SK-N-SH (cell line): ENCODE results near the gene HDAC4. TPM values are rescaled to one million over a fixed set of nuclear protein-coding genes. Genes with fewer than 3 reads are reported as not detected.

Experiments
- CTCF ChIA-PET: fragments of 300-600, 350-600 bp; formaldehyde crosslinking; extraction: SDS; loops from one replicate; lab custom pipeline; 2021; lab: Yijun Ruan, JAX
- POLR2A ChIA-PET: fragments of 350-600 bp; sonication (Branson Sonifier 250); formaldehyde crosslinking; extraction: SDS; loops from one replicate; lab custom pipeline; 2020; ENCODE audit warnings: antibody characterized with exemption, inconsistent platforms; lab: Yijun Ruan, JAX
- DNase-seq: peaks from one replicate; pipeline ENCODE4 v3.0.0; 2012
- H2AFZ ChIP-seq: fragments of 200-600 bp; sonication (generic); 2 replicates; pipeline ENCODE4 v1.8.1; 2016; ENCODE audit warnings: antibody characterized with exemption, mild to moderate bottlenecking, low read depth
- H3F3A ChIP-seq: fragments of 200-600 bp; sonication (generic); replicated peaks from 2 replicates; pipeline ENCODE3; 2016; ENCODE audit warnings: antibody characterized with exemption, mild to moderate bottlenecking; ENCODE audit not compliant: insufficient read depth
- H3K27ac ChIP-seq, 2 experiments: fragments of 200-500 bp in 1 of 2; fragments of 200-600 bp in 1 of 2; sonication (Bioruptor generic) in 1 of 2; sonication (generic), shearing (Covaris generic) in 1 of 2; 2 replicates each; pipeline versions ENCODE4 v1.5.1 to v1.6.1; 2014 to 2016; ENCODE audit warnings: low read depth in 2 of 2, inconsistent platforms in 1 of 2, low read length in 1 of 2, mild to moderate bottlenecking in 1 of 2, mixed read lengths in 1 of 2
- H3K27me3 ChIP-seq: fragments of 200-600 bp; sonication (generic), shearing (Covaris generic); 2 replicates; pipeline ENCODE4 v1.6.1; 2016; ENCODE audit warnings: mixed run types; ENCODE audit not compliant: insufficient read depth
- H3K36me3 ChIP-seq, 2 experiments: fragments of 200-500 bp in 1 of 2; fragments of 200-600 bp in 1 of 2; sonication (Bioruptor generic) in 1 of 2; sonication (generic) in 1 of 2; replicated peaks in 1 of 2; 2 replicates each; pipeline versions ENCODE3 to v1.5.1; 2014 to 2016; ENCODE audit warnings: low read length in 1 of 2, mild to moderate bottlenecking in 1 of 2; ENCODE audit not compliant: insufficient read depth in 2 of 2, control insufficient read depth in 1 of 2
- H3K4me1 ChIP-seq, 2 experiments: fragments of 200-500 bp in 1 of 2; fragments of 200-600 bp in 1 of 2; sonication (Bioruptor generic) in 1 of 2; sonication (generic), shearing (Covaris generic) in 1 of 2; 2 replicates each; pipeline versions ENCODE4 v1.5.1 to v1.6.1; 2014 to 2016; ENCODE audit warnings: low read depth in 1 of 2, low read length in 1 of 2, mixed run types in 1 of 2; ENCODE audit not compliant: insufficient read depth in 2 of 2, control insufficient read depth in 1 of 2
- H3K4me2 ChIP-seq: fragments of 200-600 bp; sonication (generic), shearing (Covaris generic); 2 replicates; pipeline ENCODE4 v1.6.1; 2017; ENCODE audit warnings: mixed run types
- H3K4me3 ChIP-seq, 2 experiments: fragments of 200-500 bp in 1 of 2; fragments of 200-600 bp in 1 of 2; sonication (Bioruptor generic) in 1 of 2; sonication (generic), shearing (Covaris generic) in 1 of 2; 2 replicates each; pipeline versions ENCODE4 v1.5.1 to v1.8.1; 2014 to 2016; ENCODE audit warnings: low read depth in 2 of 2, inconsistent platforms in 1 of 2, low read length in 1 of 2, mild to moderate bottlenecking in 1 of 2, mixed read lengths in 1 of 2, moderate library complexity in 1 of 2
- H3K79me2 ChIP-seq: fragments of 200-600 bp; sonication (generic); 2 replicates; pipeline ENCODE4 v1.8.1; 2017; ENCODE audit warnings: mild to moderate bottlenecking; ENCODE audit not compliant: insufficient read depth
- H3K9ac ChIP-seq: fragments of 200-600 bp; sonication (generic); 2 replicates; pipeline ENCODE4 v1.6.1; 2017; ENCODE audit warnings: mixed run types
- H3K9me2 ChIP-seq: fragments of 200-600 bp; sonication (generic); 2 replicates; pipeline ENCODE4 v1.6.1; 2017; ENCODE audit warnings: mixed run types
- H3K9me3 ChIP-seq: fragments of 200-600 bp; sonication (generic); 2 replicates; pipeline ENCODE4 v1.6.1; 2017; ENCODE audit warnings: mixed run types, mild to moderate bottlenecking, moderate library complexity
- H4K20me1 ChIP-seq: fragments of 200-600 bp; sonication (generic); 2 replicates; pipeline ENCODE4 v1.6.1; 2017; ENCODE audit warnings: mild to moderate bottlenecking, mixed run types; ENCODE audit not compliant: insufficient read depth
- ELF1 ChIP-seq: IDR thresholded peaks from 2 replicates; pipeline ENCODE4 v1.4.0; 2012
- EP300 ChIP-seq, 2 experiments: IDR thresholded peaks; 2 replicates each; pipeline versions ENCODE4 v1.4.0 to v1.6.1; 2012; ENCODE audit warnings: borderline replicate concordance in 1 of 2, low read depth in 1 of 2, low read length in 1 of 2
- EZH2phosphoT487 ChIP-seq: fragments of 200-600 bp; sonication (generic); IDR thresholded peaks from 2 replicates; pipeline ENCODE4 v1.6.1; 2017; ENCODE audit warnings: low read depth, mixed run types, mild to moderate bottlenecking, antibody characterized with exemption, moderate library complexity, borderline replicate concordance
- FOSL2 ChIP-seq: IDR thresholded peaks from 2 replicates; pipeline ENCODE4 v1.4.0; 2012; ENCODE audit warnings: low read depth, mild to moderate bottlenecking, moderate library complexity, borderline replicate concordance
- FOXJ3 ChIP-seq: sonication (generic); formaldehyde crosslinking; IDR thresholded peaks from 2 replicates; pipeline ENCODE4 v1.5.1; 2020; ENCODE audit warnings: mild to moderate bottlenecking, missing genetic modification reagents
- FOXM1 ChIP-seq: IDR thresholded peaks from 2 replicates; pipeline ENCODE4 v1.4.0; 2012; ENCODE audit warnings: low read depth, mild to moderate bottlenecking
- GATA2 ChIP-seq: sonication (generic); formaldehyde crosslinking; IDR thresholded peaks from 2 replicates; pipeline ENCODE4 v1.5.0; 2020; ENCODE audit warnings: mild to moderate bottlenecking, missing genetic modification reagents
- MEF2A ChIP-seq: IDR thresholded peaks from 2 replicates; pipeline ENCODE4 v1.4.0; 2012; ENCODE audit warnings: low read depth, borderline replicate concordance
- REST ChIP-seq: IDR thresholded peaks from 2 replicates; pipeline ENCODE4 v1.6.1; 2012; ENCODE audit warnings: mild to moderate bottlenecking, low read depth, low read length, moderate library complexity
- SIN3A ChIP-seq: IDR thresholded peaks from 2 replicates; pipeline ENCODE4 v1.6.1; 2012; ENCODE audit warnings: low read depth, mild to moderate bottlenecking, low read length, moderate library complexity, borderline replicate concordance
- TAF1 ChIP-seq: IDR thresholded peaks from 2 replicates; pipeline ENCODE4 v1.6.1; 2012; ENCODE audit warnings: low read depth, mild to moderate bottlenecking, low read length, moderate library complexity, borderline replicate concordance
- TCF12 ChIP-seq: IDR thresholded peaks from 2 replicates; pipeline ENCODE4 v1.4.0; 2012
- USF2 ChIP-seq: fragments of 150-350 bp; IDR thresholded peaks from 2 replicates; pipeline ENCODE4 v1.6.1; 2017; ENCODE audit warnings: antibody characterized with exemption, low read length, low read depth, borderline replicate concordance
- YY1 ChIP-seq: IDR thresholded peaks from 2 replicates; pipeline ENCODE4 v1.4.0; 2012; ENCODE audit warnings: low read depth, mild to moderate bottlenecking
- ZBTB33 ChIP-seq: IDR thresholded peaks from 2 replicates; pipeline ENCODE4 v1.4.0; 2012; ENCODE audit warnings: low read depth, borderline replicate concordance
- WGBS: methylation state at CpG from one replicate; pipeline ENCODE4 v1.1.6; 2017; ENCODE audit warnings: low lambda C conversion rate; 5-methylcytosine and 5-hydroxymethylcytosine counted together
- polyA plus RNA-seq, 3 experiments: library from polyadenylated mRNA; depleted of rRNA; stranded (reverse); fragments of >200 nt; gene quantifications; 2 replicates each; pipeline ENCODE4 v1.2.3, GENCODE V29; 2012

Gene HDAC4
- polyA plus RNA-seq, 1 of the 3 experiments (the other 2 are of a cell fraction) = 5.5 TPM

- Histone ChIP-seq H3K4me3 (no peak overlapping the region), H2AFZ (no peak overlapping the region), H3F3A (no peaks in the 10 kb centered on the region), H3K27ac (no peak overlapping the region; a peak in 1 of 4 replicates), H3K9ac (no peak overlapping the region), H3K9me2 (no peaks in the 10 kb centered on the region), H3K79me2 (no peaks in the 10 kb centered on the region), H3K9me3 (no peaks in the 10 kb centered on the region), H3K4me1 (peaks cover 0 to 44% of the 10 kb centered on the region in 2 experiments; a peak in 1 of 4 replicates), H3K4me2 (no peak overlapping the region), H3K27me3 (no peaks in the 10 kb centered on the region), H3K36me3 (peaks cover 0 to 4% of the 10 kb centered on the region in 2 experiments), H4K20me1 (no peaks in the 10 kb centered on the region)
- no peak for DNase-seq
- CTCF ChIA-PET = interaction anchor here (1.2 to 1.7 kb wide), 2 partner anchors 22 to 51 kb away, joined by 3 to 5 read pairs; no protein-coding TSS in a partner anchor
- TF ChIP-seq TAF1 (no peak), EP300 (IDR thresholded peaks at IDR 0.05; ENCODE audit: borderline replicate concordance in 1 of 2, low read depth in 1 of 2, low read length in 1 of 2) (no peak), REST (no peak), FOSL2 (no peak), FOXJ3 (no peak), YY1 (no peak), GATA2 (CRISPR knock-in tag) (no peak), MEF2A (no peak), ELF1 (no peak), EZH2phosphoT487 (no peak), SIN3A (no peak), USF2 (no peak), FOXM1 (no peak), ZBTB33 (no peak), TCF12 (no peak)
- WGBS = 94% methylated on average over 24 of the region's 24 CpGs
- POLR2A ChIA-PET = interaction anchor here (1.5 kb wide), 1 partner anchor 9 kb away, joined by 4 read pairs; no protein-coding TSS in a partner anchor
Observed at GRCh38 chr2:239084007-239084406, 316.8 kb downstream of the HDAC4 start.
